Sigmoid colon (tissue), 4 donors: ENCODE results near the gene FOXRED2.

ENCODE experiments used
- POLR2AphosphoS5 ChIP-seq, 4 donors: sonication (generic); formaldehyde crosslinking; IDR thresholded peaks; one replicate each; pipeline ENCODE4 v1.6.1; 2017; ENCODE audit warnings: antibody characterized with exemption in 4 of 4
- TF ChIP-seq, protein P1 (sequence below), 4 experiments: fragments of 450-650 bp in 3 of 4; fragments of 200-600 bp in 1 of 4; IDR thresholded peaks; one replicate each; pipeline ENCODE4 v1.5.1; 2016 to 2019; ENCODE audit warnings: antibody characterized with exemption in 4 of 4, mild to moderate bottlenecking in 3 of 4, moderate library complexity in 2 of 4

DNA sequence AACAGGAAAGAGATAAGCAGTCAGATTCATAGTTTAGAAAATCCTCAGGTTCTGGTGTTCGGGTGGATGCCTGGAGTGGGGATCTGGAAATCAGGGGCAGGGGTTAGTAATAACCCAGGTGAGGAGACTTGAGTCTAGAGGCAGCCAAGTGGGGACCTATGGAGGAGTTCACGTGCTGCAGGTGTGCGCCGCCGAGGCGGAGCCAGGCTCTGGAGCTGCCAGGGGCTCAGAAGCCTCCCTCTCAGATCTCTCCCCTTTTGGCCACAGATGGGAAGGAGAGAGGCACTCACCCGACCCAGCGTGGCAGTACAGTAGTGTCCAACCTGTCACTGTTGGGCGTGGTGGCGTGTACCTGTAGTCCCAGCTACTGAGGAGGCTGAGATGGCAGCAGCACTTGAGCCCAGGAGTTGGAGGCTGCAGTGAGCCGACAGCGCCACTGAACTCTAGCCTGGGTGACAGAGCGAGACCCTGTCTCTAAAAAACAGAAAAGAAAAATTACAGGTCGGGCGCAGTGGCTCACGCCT lies 52.9 kb downstream of the FOXRED2 start:
- TF ChIP-seq, protein P1, sequence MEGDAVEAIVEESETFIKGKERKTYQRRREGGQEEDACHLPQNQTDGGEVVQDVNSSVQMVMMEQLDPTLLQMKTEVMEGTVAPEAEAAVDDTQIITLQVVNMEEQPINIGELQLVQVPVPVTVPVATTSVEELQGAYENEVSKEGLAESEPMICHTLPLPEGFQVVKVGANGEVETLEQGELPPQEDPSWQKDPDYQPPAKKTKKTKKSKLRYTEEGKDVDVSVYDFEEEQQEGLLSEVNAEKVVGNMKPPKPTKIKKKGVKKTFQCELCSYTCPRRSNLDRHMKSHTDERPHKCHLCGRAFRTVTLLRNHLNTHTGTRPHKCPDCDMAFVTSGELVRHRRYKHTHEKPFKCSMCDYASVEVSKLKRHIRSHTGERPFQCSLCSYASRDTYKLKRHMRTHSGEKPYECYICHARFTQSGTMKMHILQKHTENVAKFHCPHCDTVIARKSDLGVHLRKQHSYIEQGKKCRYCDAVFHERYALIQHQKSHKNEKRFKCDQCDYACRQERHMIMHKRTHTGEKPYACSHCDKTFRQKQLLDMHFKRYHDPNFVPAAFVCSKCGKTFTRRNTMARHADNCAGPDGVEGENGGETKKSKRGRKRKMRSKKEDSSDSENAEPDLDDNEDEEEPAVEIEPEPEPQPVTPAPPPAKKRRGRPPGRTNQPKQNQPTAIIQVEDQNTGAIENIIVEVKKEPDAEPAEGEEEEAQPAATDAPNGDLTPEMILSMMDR (IDR thresholded peaks at IDR 0.05) = no peak
- TF ChIP-seq POLR2AphosphoS5 (IDR thresholded peaks at IDR 0.05) = no peak
